Cardiac ventricle fibroblast (primary cell): ENCODE data around the gene HNRNPD. TPM values are rescaled to one million over a fixed set of nuclear protein-coding genes. Genes with fewer than 3 reads are reported as not detected.

Experiments
- total RNA-seq: library from RNA; depleted of rRNA; stranded (reverse); fragments of >200 nt; gene quantifications from 2 replicates; pipeline ENCODE4 v1.2.3, GENCODE V29; 2015

HNRNPD gene, protein sequence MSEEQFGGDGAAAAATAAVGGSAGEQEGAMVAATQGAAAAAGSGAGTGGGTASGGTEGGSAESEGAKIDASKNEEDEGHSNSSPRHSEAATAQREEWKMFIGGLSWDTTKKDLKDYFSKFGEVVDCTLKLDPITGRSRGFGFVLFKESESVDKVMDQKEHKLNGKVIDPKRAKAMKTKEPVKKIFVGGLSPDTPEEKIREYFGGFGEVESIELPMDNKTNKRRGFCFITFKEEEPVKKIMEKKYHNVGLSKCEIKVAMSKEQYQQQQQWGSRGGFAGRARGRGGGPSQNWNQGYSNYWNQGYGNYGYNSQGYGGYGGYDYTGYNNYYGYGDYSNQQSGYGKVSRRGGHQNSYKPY
- total RNA-seq: 32.8 and 47.0 TPM in 2 replicates

GRCh38 chr4:82373816-82374625, at the start of gene HNRNPD:
TSS of gene HNRNPD (minus strand) at chr4:82373991. CDS start at chr4:82373678, 313 bp downstream.

Other genes with a start within 250 kb of the HNRNPD start
- gene HNRNPDL, start 56.5 kb upstream of the HNRNPD start, total RNA-seq: 60.1 and 68.1 TPM in 2 replicates
- gene ENOPH1, start 56.6 kb upstream of the HNRNPD start, total RNA-seq: 24.2 and 24.3 TPM in 2 replicates
- 3.2 and 4.2 TPM in 2 replicates for gene TMEM150C, start 188.0 kb upstream of the HNRNPD start, total RNA-seq